NT2/D1 (cell line): ENCODE data around the gene CYP46A1.

Experiments
- YY1 ChIP-seq: IDR thresholded peaks from 2 replicates; pipeline ENCODE4 v1.6.1; 2011; ENCODE audit not compliant: insufficient read length, insufficient read depth
- ZNF274 ChIP-seq: IDR thresholded peaks from 2 replicates; pipeline ENCODE4 v1.6.1; 2011; ENCODE audit warnings: mild to moderate bottlenecking, low read depth, low read length

DNA sequence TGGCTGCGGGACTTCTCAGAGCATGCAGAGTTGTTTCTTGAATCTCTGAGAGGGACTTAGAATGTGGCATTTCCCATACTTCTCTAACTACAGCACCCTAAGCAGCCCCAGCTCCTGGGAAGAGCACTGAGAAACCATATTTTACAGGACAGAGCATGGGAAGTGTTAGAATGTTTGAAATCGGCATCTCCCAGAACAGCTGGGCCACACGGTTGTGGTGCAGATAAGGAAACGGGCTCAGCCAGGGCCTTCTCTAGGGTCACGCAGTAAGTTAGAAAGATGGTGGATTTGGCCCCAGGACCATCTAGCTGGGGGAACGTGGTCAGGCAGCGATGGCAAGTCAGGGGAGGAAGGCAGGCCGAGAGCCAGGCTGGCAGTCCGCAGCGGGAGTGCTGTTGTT is 49.7 kb upstream of the CYP46A1 start:
- no peak for TF ChIP-seq ZNF274
- TF ChIP-seq YY1: no peak
